WTC11 (cell line): Measurements from ENCODE around the gene RIMS4.

Experiments
- CTCF ChIP-seq: fragments of 200-600 bp; IDR thresholded peaks from 2 replicates; pipeline ENCODE4 v1.8.0; 2022; ENCODE audit warnings: antibody characterized with exemption
- FOXJ3 ChIP-seq: sonication (generic); formaldehyde crosslinking; IDR thresholded peaks from 2 replicates; pipeline ENCODE4 v1.9.0; 2021; ENCODE audit warnings: missing genetic modification reagents, mild to moderate bottlenecking, borderline replicate concordance
- JUN ChIP-seq: sonication (generic); formaldehyde crosslinking; IDR thresholded peaks from 2 replicates; pipeline ENCODE4 v1.8.0; 2023; ENCODE audit warnings: mild to moderate bottlenecking, missing genetic modification reagents
- NFYB ChIP-seq: sonication (generic); formaldehyde crosslinking; conservative IDR thresholded peaks from 2 replicates; pipeline ENCODE4 v1.8.0; 2022; ENCODE audit warnings: low read depth, missing genetic modification reagents
- RELA ChIP-seq: sonication (generic); formaldehyde crosslinking; IDR thresholded peaks from 2 replicates; pipeline ENCODE4 v1.8.1; 2022; ENCODE audit warnings: missing genetic modification reagents, mild to moderate bottlenecking, borderline replicate concordance
- SP1 ChIP-seq: sonication (generic); formaldehyde crosslinking; conservative IDR thresholded peaks from 2 replicates; pipeline ENCODE4 v1.8.1; 2022; ENCODE audit warnings: missing genetic modification reagents
- ZNF138 ChIP-seq: sonication (generic); formaldehyde crosslinking; conservative IDR thresholded peaks from 2 replicates; pipeline ENCODE4 v1.8.1; 2022; ENCODE audit warnings: mild to moderate bottlenecking, moderate library complexity, missing genetic modification reagents
- TF ChIP-seq, protein P1 (sequence below): sonication (generic); formaldehyde crosslinking; IDR thresholded peaks from 2 replicates; pipeline ENCODE4 v1.8.1; 2023; ENCODE audit warnings: mild to moderate bottlenecking, missing genetic modification reagents, borderline replicate concordance
- TF ChIP-seq, protein P2 (sequence below): sonication (generic); formaldehyde crosslinking; conservative IDR thresholded peaks from 2 replicates; pipeline ENCODE4 v1.8.1; 2023; ENCODE audit warnings: mild to moderate bottlenecking, low read depth, missing genetic modification reagents, moderate library complexity

DNA sequence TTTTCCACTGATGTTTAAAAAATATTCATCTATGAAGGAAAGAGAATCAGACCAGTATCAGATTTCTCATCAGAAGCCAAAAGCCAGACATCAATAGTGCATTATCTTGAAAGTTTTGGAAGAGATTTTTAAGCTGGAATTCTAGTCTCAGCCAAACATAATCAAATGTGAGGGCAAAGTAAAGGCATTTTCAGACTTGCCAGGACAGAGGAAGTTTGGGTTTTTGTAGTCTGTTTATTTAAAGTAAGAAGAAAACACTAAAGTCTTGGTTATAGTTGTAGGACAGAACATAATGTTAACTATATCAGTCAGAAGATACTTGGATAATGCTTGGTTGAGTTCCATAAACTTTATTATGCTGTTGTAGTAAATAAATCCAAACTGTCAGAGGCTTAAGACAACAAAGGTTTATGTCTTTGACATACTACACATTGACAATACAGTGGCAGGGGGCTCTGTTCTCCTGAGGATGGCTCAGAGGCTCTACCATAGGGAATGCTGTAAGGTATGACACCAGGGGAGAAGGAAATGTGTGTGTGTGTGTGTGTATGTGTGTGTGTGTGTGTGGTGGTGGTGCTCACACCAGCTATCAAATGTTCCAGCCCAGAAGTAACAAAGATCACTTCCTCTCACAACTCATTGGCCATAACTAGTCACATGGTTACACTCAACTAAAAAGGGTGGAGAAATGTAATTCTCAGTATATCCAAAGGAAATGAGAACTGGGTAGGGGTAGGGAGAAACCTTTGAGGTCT, 48.4 kb upstream of the RIMS4 start:
- no peak for TF ChIP-seq CTCF
- TF ChIP-seq, protein P1, sequence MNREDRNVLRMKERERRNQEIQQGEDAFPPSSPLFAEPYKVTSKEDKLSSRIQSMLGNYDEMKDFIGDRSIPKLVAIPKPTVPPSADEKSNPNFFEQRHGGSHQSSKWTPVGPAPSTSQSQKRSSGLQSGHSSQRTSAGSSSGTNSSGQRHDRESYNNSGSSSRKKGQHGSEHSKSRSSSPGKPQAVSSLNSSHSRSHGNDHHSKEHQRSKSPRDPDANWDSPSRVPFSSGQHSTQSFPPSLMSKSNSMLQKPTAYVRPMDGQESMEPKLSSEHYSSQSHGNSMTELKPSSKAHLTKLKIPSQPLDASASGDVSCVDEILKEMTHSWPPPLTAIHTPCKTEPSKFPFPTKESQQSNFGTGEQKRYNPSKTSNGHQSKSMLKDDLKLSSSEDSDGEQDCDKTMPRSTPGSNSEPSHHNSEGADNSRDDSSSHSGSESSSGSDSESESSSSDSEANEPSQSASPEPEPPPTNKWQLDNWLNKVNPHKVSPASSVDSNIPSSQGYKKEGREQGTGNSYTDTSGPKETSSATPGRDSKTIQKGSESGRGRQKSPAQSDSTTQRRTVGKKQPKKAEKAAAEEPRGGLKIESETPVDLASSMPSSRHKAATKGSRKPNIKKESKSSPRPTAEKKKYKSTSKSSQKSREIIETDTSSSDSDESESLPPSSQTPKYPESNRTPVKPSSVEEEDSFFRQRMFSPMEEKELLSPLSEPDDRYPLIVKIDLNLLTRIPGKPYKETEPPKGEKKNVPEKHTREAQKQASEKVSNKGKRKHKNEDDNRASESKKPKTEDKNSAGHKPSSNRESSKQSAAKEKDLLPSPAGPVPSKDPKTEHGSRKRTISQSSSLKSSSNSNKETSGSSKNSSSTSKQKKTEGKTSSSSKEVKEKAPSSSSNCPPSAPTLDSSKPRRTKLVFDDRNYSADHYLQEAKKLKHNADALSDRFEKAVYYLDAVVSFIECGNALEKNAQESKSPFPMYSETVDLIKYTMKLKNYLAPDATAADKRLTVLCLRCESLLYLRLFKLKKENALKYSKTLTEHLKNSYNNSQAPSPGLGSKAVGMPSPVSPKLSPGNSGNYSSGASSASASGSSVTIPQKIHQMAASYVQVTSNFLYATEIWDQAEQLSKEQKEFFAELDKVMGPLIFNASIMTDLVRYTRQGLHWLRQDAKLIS (CRISPR knock-in tag), result no peak
- TF ChIP-seq NFYB (CRISPR knock-in tag), result peak; percentile 77
- no peak for TF ChIP-seq FOXJ3 (CRISPR knock-in tag)
- no peak for TF ChIP-seq SP1
- TF ChIP-seq, protein P2, sequence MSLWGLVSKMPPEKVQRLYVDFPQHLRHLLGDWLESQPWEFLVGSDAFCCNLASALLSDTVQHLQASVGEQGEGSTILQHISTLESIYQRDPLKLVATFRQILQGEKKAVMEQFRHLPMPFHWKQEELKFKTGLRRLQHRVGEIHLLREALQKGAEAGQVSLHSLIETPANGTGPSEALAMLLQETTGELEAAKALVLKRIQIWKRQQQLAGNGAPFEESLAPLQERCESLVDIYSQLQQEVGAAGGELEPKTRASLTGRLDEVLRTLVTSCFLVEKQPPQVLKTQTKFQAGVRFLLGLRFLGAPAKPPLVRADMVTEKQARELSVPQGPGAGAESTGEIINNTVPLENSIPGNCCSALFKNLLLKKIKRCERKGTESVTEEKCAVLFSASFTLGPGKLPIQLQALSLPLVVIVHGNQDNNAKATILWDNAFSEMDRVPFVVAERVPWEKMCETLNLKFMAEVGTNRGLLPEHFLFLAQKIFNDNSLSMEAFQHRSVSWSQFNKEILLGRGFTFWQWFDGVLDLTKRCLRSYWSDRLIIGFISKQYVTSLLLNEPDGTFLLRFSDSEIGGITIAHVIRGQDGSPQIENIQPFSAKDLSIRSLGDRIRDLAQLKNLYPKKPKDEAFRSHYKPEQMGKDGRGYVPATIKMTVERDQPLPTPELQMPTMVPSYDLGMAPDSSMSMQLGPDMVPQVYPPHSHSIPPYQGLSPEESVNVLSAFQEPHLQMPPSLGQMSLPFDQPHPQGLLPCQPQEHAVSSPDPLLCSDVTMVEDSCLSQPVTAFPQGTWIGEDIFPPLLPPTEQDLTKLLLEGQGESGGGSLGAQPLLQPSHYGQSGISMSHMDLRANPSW, result no peak
- no peak for TF ChIP-seq RELA (CRISPR knock-in tag)
- TF ChIP-seq JUN (CRISPR knock-in tag), result no peak
- no peak for TF ChIP-seq ZNF138 (CRISPR knock-in tag)
